GM19240 (cell line): Measurements from ENCODE around the gene VPS26A.

Experiments used
- DNase-seq: peaks from one replicate; pipeline ENCODE4 v3.0.0; 2011; ENCODE audit warnings: low spot score; ENCODE audit not compliant: insufficient read length

The VPS26A gene

DNA sequence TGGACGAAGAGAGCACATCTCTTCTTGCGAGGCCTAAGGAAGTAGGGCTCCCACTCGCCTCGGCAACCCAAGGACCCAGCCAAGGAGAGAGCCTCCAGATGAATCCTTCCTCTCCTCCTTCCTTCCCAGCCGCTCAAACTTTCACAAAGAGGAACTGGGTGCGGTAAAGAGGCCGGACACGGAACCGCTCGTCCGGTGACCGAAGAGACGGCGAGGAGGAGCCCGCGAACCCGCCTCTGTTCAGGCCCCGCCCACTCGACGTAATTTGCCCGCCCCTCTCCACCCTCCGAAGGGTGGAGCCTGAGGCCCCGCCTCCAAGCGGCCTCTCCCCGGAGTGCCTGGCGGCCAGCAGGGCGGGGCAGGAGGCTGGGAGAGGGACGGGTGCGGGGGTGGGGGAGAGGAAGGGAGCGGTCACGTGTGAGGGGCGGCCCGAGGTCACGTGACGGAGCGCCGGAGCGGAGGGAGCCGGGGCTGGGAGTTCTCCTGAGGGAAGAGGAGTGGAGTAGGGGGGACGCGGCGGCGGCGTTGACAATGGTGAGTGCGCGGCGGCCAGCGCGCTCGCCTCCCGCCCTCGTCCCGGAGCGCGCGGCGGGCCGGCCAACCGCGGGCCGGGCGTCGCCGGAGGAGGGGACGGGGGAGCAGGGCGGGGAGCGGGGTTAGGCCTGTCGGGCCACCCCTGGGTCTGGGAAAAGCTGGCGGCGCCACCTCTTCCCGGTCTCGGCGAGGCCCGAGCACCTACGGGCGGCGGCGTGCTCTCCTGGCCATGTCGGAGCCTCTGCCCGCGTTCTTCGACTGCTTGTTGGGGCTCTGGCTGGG is at the start of gene VPS26A:
Gene VPS26A, plus strand, starts transcription at position 432 of the 816 bp plus-strand sequence. Its CDS starts 100 bp downstream, at position 532.
- DNase-seq: peak; percentile 84

DNA sequence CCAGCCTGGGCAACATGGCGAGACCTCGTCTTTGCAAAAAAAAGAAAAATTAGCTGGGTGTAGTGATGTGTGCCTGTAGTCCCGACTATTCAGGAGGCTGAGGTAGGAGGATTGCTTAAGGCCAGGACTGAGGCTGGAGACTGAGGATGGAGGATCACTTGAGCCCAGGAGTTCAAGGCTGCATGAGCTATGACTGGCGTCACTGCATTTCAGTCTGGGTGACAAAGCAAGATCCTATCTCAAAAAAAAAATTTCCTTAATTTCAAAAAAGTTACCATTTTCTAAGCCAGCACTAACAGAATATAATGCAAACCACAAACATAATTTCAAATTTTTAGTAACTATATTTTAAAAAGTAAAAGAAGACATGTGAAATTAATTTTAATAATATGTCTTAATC is 49.4 kb upstream of the VPS26A start:
- no peak for DNase-seq

DNA sequence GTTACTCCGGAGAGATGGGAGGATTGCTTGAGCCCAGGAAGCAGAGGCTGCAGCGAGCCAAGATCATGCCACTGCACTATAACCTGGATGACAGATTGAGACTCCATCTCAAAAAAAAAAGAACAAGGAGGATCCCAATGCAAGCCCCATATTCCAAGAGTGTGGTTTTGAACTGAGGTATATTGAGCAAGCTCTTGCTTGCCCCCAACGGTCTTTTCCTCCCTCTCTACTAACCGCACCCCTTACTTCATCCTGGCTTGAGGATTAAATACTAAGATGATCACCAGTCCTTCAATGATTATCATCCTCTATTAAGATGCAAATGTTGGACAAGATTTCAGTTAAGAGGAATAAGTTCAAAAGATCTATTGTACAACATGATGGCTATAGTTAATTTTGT is 48.5 kb upstream of the VPS26A start:
- DNase-seq: no peak

- no peak for DNase-seq
These were observed 45.7 kb upstream of the VPS26A start for GRCh38 chr10:69078311-69078710.

GRCh38 chr10:69080226-69080625 is 43.8 kb upstream of the VPS26A start:
- DNase-seq: no peak

DNA sequence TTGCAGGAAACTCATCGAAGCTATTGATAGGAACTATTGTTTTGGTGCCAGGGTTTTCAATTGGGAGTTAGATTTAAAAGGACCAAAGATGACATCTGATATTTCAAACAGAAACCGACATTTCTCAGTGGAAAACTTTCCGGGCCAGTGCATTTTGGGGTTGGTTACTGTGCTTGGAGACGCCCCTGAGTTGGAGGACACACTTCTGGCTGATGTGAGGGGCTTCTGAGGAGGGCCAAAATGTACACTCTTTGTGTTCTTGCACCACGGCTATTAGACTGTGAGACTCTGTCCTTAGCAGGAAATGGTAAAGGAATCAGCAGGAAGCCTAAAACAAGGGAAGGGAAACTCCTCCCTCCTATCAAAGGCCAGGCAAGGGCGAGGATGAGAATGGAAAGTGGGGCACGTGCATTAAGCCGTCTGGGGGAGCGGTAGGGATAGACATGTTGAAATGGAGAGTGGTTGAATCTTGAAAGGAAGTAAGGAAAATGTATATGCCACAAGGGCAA is 37.9 kb upstream of the VPS26A start:
- no peak for DNase-seq

- DNase-seq: peak; percentile 23
These were observed 36.1 kb upstream of the VPS26A start, which contains the start of gene SRGN for GRCh38 chr10:69087590-69088470. SRGN (plus strand) TSS chr10:69088103; CDS start chr10:69088158, 55 bp downstream.

DNA sequence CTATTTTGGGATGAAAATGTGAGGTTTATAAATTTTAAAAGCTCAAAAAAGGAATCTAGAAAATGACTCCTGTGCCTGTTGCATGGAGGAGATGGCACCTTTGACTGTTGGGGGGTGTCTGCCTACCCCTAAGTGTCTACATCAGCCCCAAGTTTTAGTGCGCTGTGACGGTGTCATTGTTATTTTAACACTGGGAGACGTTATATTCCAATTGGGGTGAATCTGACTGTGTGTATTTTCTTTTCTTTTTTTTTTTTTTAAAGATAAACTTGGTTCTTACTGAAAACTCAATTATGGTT is 35.6 kb upstream of the VPS26A start:
- no peak for DNase-seq

- no peak for DNase-seq
These were observed 35.0 kb upstream of the VPS26A start for GRCh38 chr10:69088801-69089501.

DNA sequence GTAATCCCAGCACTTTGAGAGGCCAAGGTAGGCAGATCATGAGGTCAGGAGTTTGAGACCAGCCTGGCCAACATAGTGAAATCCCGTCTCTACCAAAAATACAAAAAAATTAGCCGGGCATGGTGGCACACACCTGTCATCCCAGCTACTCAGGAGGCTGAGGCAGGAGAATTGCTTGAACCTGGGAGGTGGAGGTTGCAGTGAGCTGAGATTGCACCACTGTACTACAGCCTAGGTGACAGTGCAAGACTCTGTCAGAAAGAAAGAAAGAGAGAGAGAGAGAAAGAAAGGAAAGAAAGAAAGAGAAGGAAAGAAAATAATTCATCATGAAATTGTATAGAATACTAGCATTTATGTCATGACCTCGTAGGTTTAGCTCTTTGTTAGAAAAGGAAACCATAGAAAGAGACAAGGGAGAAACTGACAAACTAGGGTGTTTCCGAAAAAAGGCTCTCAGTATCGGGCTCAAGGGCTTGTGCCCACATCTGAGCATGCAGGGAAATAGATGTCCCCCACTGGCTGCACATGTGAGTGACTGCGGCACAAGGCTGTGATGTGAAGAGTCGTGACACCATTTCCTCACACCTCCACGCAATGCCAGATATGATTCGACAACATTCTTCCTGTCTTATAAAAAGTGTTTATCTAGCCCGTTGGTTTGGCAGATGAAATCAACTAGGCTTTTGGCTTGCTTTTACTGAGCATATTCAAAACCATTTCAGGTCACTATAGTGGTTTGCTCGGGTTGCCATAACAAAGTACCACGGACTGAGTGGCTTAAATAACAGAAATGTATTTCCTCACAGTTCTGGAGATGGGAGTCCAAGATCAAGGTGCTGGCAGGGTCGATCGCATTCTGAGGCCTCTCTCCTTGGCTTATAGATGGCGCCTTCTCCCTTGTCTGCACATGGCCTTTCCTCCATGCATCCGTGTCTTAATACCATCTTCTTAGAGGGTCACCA is 34.1 kb upstream of the VPS26A start:
- DNase-seq: no peak

DNA sequence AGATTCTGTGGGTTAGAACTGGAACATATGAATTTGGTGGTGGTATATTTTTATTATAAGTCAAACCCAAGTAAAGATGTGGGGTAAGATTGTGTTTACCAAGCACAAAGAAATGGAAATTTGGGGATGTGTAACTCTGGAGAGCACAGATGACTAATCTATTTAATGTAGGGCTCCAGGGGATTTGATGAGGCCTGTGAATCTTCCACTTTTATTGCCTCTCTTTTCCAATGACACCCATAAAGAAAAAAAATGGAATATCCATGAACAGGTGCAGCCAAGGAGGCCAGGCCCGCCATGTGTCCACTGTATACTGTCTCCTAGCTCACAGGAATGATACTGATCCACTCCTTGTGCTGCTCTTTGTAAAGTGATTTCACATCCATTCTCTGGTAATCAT is 33.3 kb upstream of the VPS26A start:
- no peak for DNase-seq

GRCh38 chr10:69091143-69091651 is 32.8 kb upstream of the VPS26A start:
- no peak for DNase-seq

GRCh38 chr10:69092959-69093850 is 30.8 kb upstream of the VPS26A start:
- peak; percentile 25 for DNase-seq

- DNase-seq: no peak
These were observed 30.0 kb upstream of the VPS26A start for GRCh38 chr10:69093933-69094332.

- no peak for DNase-seq
These were observed 27.9 kb upstream of the VPS26A start for GRCh38 chr10:69096045-69096444.

GRCh38 chr10:69097729-69098128 is 26.2 kb upstream of the VPS26A start:
- DNase-seq: no peak

GRCh38 chr10:69100136-69100872 is 23.7 kb upstream of the VPS26A start:
- DNase-seq: no peak

GRCh38 chr10:69101451-69102095 is 22.4 kb upstream of the VPS26A start:
- DNase-seq: no peak
